ENCODE data around the gene MESD.

Gene MESD

GRCh38 chr15:80951941-80952340, 37.7 kb downstream of the MESD start:
- Histone ChIP-seq H3K4me3 (ENCODE audit: low read depth in 1 of 2, low read length in 1 of 2) (no peak overlapping the region), H3K27ac (no peak overlapping the region), H3K4me1 (ENCODE audit: control insufficient read depth in 1 of 2, insufficient read depth in 1 of 2, low read depth in 1 of 2, low read length in 1 of 2) (no peaks in the 10 kb centered on the region), H3K36me3 (peaks cover 78% of the 10 kb centered on the region), H3K27me3 (no peaks in the 10 kb centered on the region), H3K9me3 (no peaks in the 10 kb centered on the region)
- no peak for TF ChIP-seq CTCF (IDR thresholded peaks at IDR 0.05)

GRCh38 chr15:80950291-80951078, 39.1 kb downstream of the MESD start:
- Histone ChIP-seq H3K9me3 (no peaks in the 10 kb centered on the region), H3K27me3 (no peaks in the 10 kb centered on the region), H3K27ac (no peak overlapping the region), H3K36me3 (peaks cover 88% of the 10 kb centered on the region), H3K4me1 (ENCODE audit: control insufficient read depth in 1 of 2, insufficient read depth in 1 of 2, low read depth in 1 of 2, low read length in 1 of 2) (no peaks in the 10 kb centered on the region), H3K4me3 (ENCODE audit: low read depth in 1 of 2, low read length in 1 of 2) (no peak overlapping the region)
- no peak for TF ChIP-seq CTCF (IDR thresholded peaks at IDR 0.05)

GRCh38 chr15:80949756-80950155, 39.9 kb downstream of the MESD start:
- Histone ChIP-seq H3K27ac (no peak overlapping the region), H3K9me3 (no peaks in the 10 kb centered on the region), H3K4me1 (ENCODE audit: control insufficient read depth in 1 of 2, insufficient read depth in 1 of 2, low read depth in 1 of 2, low read length in 1 of 2) (no peaks in the 10 kb centered on the region), H3K36me3 (peaks cover 95% of the 10 kb centered on the region), H3K4me3 (ENCODE audit: low read depth in 1 of 2, low read length in 1 of 2) (no peak overlapping the region), H3K27me3 (no peaks in the 10 kb centered on the region)
- TF ChIP-seq CTCF (IDR thresholded peaks at IDR 0.05): no peak

GRCh38 chr15:80948651-80949292, 40.8 kb downstream of the MESD start:
- Histone ChIP-seq H3K9me3 (no peaks in the 10 kb centered on the region), H3K36me3 (peaks cover 97% of the 10 kb centered on the region), H3K27me3 (no peaks in the 10 kb centered on the region), H3K4me1 (ENCODE audit: control insufficient read depth in 1 of 2, insufficient read depth in 1 of 2, low read depth in 1 of 2, low read length in 1 of 2) (no peaks in the 10 kb centered on the region), H3K27ac (no peak overlapping the region), H3K4me3 (ENCODE audit: low read depth in 1 of 2, low read length in 1 of 2) (no peak overlapping the region)
- TF ChIP-seq CTCF (IDR thresholded peaks at IDR 0.05): no peak

- no peak for TF ChIP-seq CTCF (IDR thresholded peaks at IDR 0.05)
- H3K27ac ChIP-seq: no peak overlapping the region
- peaks cover 98% of the 10 kb centered on the region for H3K36me3 ChIP-seq
Observed at GRCh38 chr15:80946576-80946975, 43.0 kb downstream of the MESD start.

More at GRCh38 chr15:80946576-80946975, 43.0 kb downstream of the MESD start:
- Histone ChIP-seq H3K4me1 (ENCODE audit: control insufficient read depth in 1 of 2, insufficient read depth in 1 of 2, low read depth in 1 of 2, low read length in 1 of 2) (no peaks in the 10 kb centered on the region), H3K27me3 (no peaks in the 10 kb centered on the region), H3K9me3 (no peaks in the 10 kb centered on the region), H3K4me3 (ENCODE audit: low read depth in 1 of 2, low read length in 1 of 2) (no peak overlapping the region)
